ENCODE measurements around the gene MOB2. TPM values are rescaled to one million over a fixed set of nuclear protein-coding genes. Genes with fewer than 3 reads are reported as not detected.

Gene MOB2
- polyA plus RNA-seq, 1 donor = 27.2 TPM

- Histone ChIP-seq H3K9me3 (ENCODE audit: control insufficient read depth, low read depth, low read length) (peaks cover 2% of the 10 kb centered on the region), H3K36me3 (ENCODE audit: control insufficient read depth, insufficient read depth, low read length) (peaks cover 49% of the 10 kb centered on the region), H3K27ac (ENCODE audit: low read length) (no peak overlapping the region), H3K4me1 (ENCODE audit: control insufficient read depth, insufficient read depth, low read length) (no peaks in the 10 kb centered on the region), H3K27me3 (ENCODE audit: control insufficient read depth, insufficient read depth, low read length) (no peaks in the 10 kb centered on the region), H3K4me3 (ENCODE audit: low read length) (no peak overlapping the region)
- DNase-seq = no peak
- WGBS (ENCODE audit: insufficient coverage, low lambda C conversion rate) = no CpG with 5 or more reads among the region's 40 CpGs
Observed at GRCh38 chr11:1470681-1471611, 15.6 kb downstream of the MOB2 start.

DNA sequence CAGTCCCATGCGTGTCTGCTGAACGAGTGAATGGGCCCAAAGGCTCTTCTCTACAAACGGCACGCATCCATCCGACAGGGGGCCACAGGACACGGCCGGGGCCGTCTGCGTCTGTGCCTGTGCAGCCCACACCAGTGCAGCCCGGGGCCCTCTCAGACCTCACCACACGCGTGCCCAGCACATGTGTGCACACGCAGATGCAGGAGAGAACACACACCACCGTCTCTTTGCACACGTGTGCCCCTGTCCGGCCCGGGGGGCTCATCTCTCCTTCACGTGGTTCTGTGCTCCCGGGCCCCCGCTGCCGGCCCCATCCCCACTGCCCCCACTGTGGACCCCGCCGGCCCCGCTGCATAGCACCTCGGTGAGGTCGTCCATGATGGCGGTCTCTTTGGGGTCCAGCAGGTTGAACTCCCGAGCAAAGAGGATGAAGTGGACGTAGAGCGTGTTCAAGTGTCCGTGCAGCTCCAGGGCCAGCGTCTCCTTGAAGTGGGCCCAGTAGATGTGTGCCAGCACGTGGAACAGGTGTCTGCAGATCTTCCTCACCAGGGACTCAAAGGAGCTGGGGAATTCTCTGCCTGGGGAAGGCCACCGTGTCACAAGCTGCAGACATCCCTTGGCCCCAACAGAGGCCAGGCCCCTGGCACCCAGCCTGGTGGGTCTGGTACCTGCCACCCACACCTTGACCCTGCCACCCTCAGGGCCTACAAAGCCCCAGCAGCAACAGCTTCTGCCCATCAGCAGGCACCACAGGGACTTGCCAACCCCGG, 16.5 kb downstream of the MOB2 start:
- H3K36me3 ChIP-seq (ENCODE audit: control insufficient read depth, insufficient read depth, low read length) = peaks cover 45% of the 10 kb centered on the region
- 92% methylated on average over 2 of the region's 35 CpGs for WGBS (ENCODE audit: insufficient coverage, low lambda C conversion rate)
- H3K27ac ChIP-seq (ENCODE audit: low read length) = no peak overlapping the region

DNA sequence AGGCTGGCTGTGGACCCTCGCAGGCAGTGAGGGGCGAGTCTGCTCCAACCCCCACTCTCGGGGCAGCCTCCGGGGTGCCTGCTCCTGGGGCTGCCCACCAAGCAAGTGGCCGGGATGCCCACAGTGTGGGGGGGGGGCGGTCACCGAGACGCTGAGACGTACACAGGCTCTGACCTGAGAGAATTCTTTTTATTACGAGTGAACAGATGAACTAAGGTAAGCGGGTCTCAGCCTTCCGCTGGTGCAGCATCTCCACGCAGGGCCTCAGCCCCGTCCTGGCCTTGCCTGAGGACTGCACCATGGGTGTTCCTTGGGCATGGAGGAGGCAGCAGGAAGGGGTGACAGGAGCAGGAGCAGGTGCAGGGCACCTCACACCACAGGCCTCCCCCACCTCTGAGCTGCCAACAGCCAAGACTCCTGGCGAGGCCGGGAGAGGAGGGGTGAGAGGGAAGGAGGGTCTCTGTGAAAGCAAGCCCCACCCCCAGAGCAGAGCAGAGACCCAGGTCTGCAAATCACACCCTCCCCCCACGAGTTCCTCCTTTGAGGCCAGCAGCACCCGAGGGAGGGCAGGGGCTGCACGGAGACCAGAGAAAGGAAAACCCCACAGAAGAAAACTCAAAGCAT, 17.2 kb downstream of the MOB2 start:
- peaks cover 14% of the 10 kb centered on the region for H3K9me3 ChIP-seq (ENCODE audit: control insufficient read depth, low read depth, low read length)
- H3K27ac ChIP-seq (ENCODE audit: low read length) = no peak overlapping the region
- H3K4me1 ChIP-seq (ENCODE audit: control insufficient read depth, insufficient read depth, low read length) = no peaks in the 10 kb centered on the region
- peaks cover 43% of the 10 kb centered on the region for H3K36me3 ChIP-seq (ENCODE audit: control insufficient read depth, insufficient read depth, low read length)
- DNase-seq = no peak
- no peak overlapping the region for H3K4me3 ChIP-seq (ENCODE audit: low read length)
- WGBS (ENCODE audit: insufficient coverage, low lambda C conversion rate) = no CpG with 5 or more reads among the region's 19 CpGs
- no peaks in the 10 kb centered on the region for H3K27me3 ChIP-seq (ENCODE audit: control insufficient read depth, insufficient read depth, low read length)

More for the DNA sequence above, 16.5 kb downstream of the MOB2 start:
- Histone ChIP-seq H3K9me3 (ENCODE audit: control insufficient read depth, low read depth, low read length) (peaks cover 7% of the 10 kb centered on the region), H3K4me1 (ENCODE audit: control insufficient read depth, insufficient read depth, low read length) (no peaks in the 10 kb centered on the region), H3K27me3 (ENCODE audit: control insufficient read depth, insufficient read depth, low read length) (no peaks in the 10 kb centered on the region), H3K4me3 (ENCODE audit: low read length) (no peak overlapping the region)
- DNase-seq = no peak

DNA sequence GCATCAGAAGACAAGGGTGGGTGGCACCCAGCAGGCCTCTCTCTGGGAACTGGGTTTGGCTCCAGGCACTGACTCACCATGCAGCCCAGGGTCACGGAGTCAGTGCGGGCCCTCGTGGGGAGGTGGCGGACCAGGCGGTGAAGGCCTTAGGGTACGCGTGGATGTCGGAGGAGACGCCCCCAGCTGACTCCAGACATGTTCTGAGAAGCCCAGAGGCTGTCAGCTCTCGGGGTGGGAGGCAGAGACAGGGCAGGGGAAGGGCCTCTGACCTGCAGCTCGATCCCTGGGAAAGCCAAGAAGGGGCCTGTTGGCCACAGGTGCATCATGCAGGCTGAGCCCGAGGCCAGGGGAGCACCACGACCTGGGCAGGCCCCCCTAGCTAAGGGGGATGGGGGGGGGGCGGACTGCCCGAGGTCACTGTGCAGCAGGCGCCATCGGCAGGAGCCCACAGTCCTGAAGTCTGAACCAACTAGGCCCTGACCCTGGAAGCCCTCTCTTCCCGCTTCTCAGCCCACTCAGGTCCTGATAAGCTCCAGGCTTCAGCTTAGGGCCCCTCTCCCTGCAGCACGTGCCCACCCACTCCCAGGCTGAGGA, 18.0 kb downstream of the MOB2 start:
- DNase-seq = no peak
- no CpG with 5 or more reads among the region's 19 CpGs for WGBS (ENCODE audit: insufficient coverage, low lambda C conversion rate)
- Histone ChIP-seq H3K27me3 (ENCODE audit: control insufficient read depth, insufficient read depth, low read length) (no peaks in the 10 kb centered on the region), H3K4me1 (ENCODE audit: control insufficient read depth, insufficient read depth, low read length) (no peaks in the 10 kb centered on the region), H3K9me3 (ENCODE audit: control insufficient read depth, low read depth, low read length) (peaks cover 17% of the 10 kb centered on the region), H3K27ac (ENCODE audit: low read length) (no peak overlapping the region), H3K4me3 (ENCODE audit: low read length) (no peak overlapping the region), H3K36me3 (ENCODE audit: control insufficient read depth, insufficient read depth, low read length) (peaks cover 40% of the 10 kb centered on the region)

DNA sequence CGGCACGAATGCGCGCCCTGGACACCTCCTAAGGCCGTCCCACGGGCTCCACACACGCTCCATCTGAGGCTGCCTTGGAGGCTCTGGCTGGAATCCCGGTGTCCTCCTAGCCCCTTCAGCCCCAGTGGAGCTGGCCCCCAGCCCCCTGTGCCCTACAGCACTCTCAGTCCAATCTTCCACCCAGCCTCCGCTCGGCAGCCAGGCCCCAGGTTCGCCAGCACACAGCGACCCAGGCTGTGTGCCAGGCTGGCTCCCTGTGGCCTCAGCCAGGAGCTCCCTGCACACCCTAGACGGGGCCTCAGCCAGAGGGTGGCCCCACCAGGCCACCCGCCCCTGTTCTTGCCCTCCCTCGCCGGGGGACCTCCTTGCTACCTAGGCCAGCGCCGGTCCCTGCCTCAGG, 18.6 kb downstream of the MOB2 start:
- Histone ChIP-seq H3K4me1 (ENCODE audit: control insufficient read depth, insufficient read depth, low read length) (no peaks in the 10 kb centered on the region), H3K27me3 (ENCODE audit: control insufficient read depth, insufficient read depth, low read length) (no peaks in the 10 kb centered on the region), H3K36me3 (ENCODE audit: control insufficient read depth, insufficient read depth, low read length) (peaks cover 35% of the 10 kb centered on the region), H3K9me3 (ENCODE audit: control insufficient read depth, low read depth, low read length) (peaks cover 21% of the 10 kb centered on the region), H3K4me3 (ENCODE audit: low read length) (no peak overlapping the region), H3K27ac (ENCODE audit: low read length) (no peak overlapping the region)
- DNase-seq = no peak
- no CpG with 5 or more reads among the region's 18 CpGs for WGBS (ENCODE audit: insufficient coverage, low lambda C conversion rate)

- peaks cover 27% of the 10 kb centered on the region for H3K36me3 ChIP-seq (ENCODE audit: control insufficient read depth, insufficient read depth, low read length)
- no peaks in the 10 kb centered on the region for H3K4me1 ChIP-seq (ENCODE audit: control insufficient read depth, insufficient read depth, low read length)
- H3K9me3 ChIP-seq (ENCODE audit: control insufficient read depth, low read depth, low read length) = peaks cover 24% of the 10 kb centered on the region
- WGBS (ENCODE audit: insufficient coverage, low lambda C conversion rate) = 80% methylated on average over 3 of the region's 9 CpGs
- H3K27me3 ChIP-seq (ENCODE audit: control insufficient read depth, insufficient read depth, low read length) = no peaks in the 10 kb centered on the region
- no peak for DNase-seq
- no peak overlapping the region for H3K27ac ChIP-seq (ENCODE audit: low read length)
- H3K4me3 ChIP-seq (ENCODE audit: low read length) = no peak overlapping the region
Observed at GRCh38 chr11:1467270-1467669, 19.3 kb downstream of the MOB2 start.

DNA sequence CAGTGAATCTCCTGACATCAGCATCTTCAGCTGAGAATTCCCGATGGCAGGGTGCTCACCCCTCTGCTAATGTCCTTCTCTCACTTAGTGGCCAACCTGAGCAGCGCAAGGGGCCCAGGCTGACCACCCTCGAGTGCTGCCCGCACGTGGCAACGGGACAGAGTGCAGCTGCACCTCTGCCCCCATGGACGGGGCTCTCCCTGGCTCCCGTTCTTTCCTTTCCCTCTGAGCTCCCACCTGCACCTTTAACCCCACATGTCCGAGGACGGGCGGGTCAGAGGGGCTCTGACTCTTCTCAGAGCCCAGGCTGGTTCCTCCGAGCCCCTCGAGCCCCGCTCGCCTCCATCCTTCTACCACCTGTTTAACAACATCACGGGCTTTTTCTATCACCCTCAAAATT, 19.8 kb downstream of the MOB2 start:
- Histone ChIP-seq H3K36me3 (ENCODE audit: control insufficient read depth, insufficient read depth, low read length) (peaks cover 27% of the 10 kb centered on the region), H3K9me3 (ENCODE audit: control insufficient read depth, low read depth, low read length) (peaks cover 24% of the 10 kb centered on the region), H3K4me3 (ENCODE audit: low read length) (no peak overlapping the region), H3K4me1 (ENCODE audit: control insufficient read depth, insufficient read depth, low read length) (no peaks in the 10 kb centered on the region), H3K27me3 (ENCODE audit: control insufficient read depth, insufficient read depth, low read length) (no peaks in the 10 kb centered on the region), H3K27ac (ENCODE audit: low read length) (no peak overlapping the region)
- DNase-seq = no peak
- 89% methylated on average over 3 of the region's 16 CpGs for WGBS (ENCODE audit: insufficient coverage, low lambda C conversion rate)

- no peak overlapping the region for H3K27ac ChIP-seq (ENCODE audit: low read length)
- H3K4me3 ChIP-seq (ENCODE audit: low read length) = no peak overlapping the region
- DNase-seq = no peak
- H3K9me3 ChIP-seq (ENCODE audit: control insufficient read depth, low read depth, low read length) = peaks cover 24% of the 10 kb centered on the region
- no CpG with 5 or more reads among the region's 16 CpGs for WGBS (ENCODE audit: insufficient coverage, low lambda C conversion rate)
- H3K4me1 ChIP-seq (ENCODE audit: control insufficient read depth, insufficient read depth, low read length) = peaks cover 5% of the 10 kb centered on the region
- H3K36me3 ChIP-seq (ENCODE audit: control insufficient read depth, insufficient read depth, low read length) = peaks cover 8% of the 10 kb centered on the region
- H3K27me3 ChIP-seq (ENCODE audit: control insufficient read depth, insufficient read depth, low read length) = no peaks in the 10 kb centered on the region
Observed at GRCh38 chr11:1463056-1463455, 23.5 kb downstream of the MOB2 start.

- Histone ChIP-seq H3K27ac (ENCODE audit: low read length) (no peak overlapping the region), H3K36me3 (ENCODE audit: control insufficient read depth, insufficient read depth, low read length) (peaks cover 8% of the 10 kb centered on the region), H3K4me1 (ENCODE audit: control insufficient read depth, insufficient read depth, low read length) (peaks cover 5% of the 10 kb centered on the region), H3K27me3 (ENCODE audit: control insufficient read depth, insufficient read depth, low read length) (no peaks in the 10 kb centered on the region), H3K9me3 (ENCODE audit: control insufficient read depth, low read depth, low read length) (peaks cover 22% of the 10 kb centered on the region), H3K4me3 (ENCODE audit: low read length) (no peak overlapping the region)
- no CpG with 5 or more reads among the region's 13 CpGs for whole genome bisulfite sequencing (ENCODE audit: insufficient coverage, low lambda C conversion rate)
- DNase-seq = no peak
Observed at GRCh38 chr11:1462698-1462975, 23.9 kb downstream of the MOB2 start.
